Activated B cell treated with CpG ODN at 0.5 μM for 24 hours (primary cell): ENCODE data around the gene COA8. TPM values are rescaled to one million over a fixed set of nuclear protein-coding genes. Genes with fewer than 3 reads are reported as not detected.

ENCODE experiments used
- ATAC-seq: fragments of 200-7000 bp; cut with Tn5 transposase; one replicate; pipeline ENCODE4 v1.10.0; 2021; ENCODE audit warnings: low read depth, mild to moderate bottlenecking, moderate library complexity
- CTCF ChIA-PET: fragments of 350-600 bp; sonication (Branson Sonifier 250); formaldehyde crosslinking; loops from one replicate; lab custom pipeline; 2021; ENCODE audit warnings: antibody characterized with exemption; lab: Charles Lee
- POLR2A ChIA-PET: fragments of 350-600 bp; sonication (Branson Sonifier 250); formaldehyde crosslinking; loops from one replicate; lab custom pipeline; 2021; ENCODE audit warnings: antibody characterized with exemption; lab: Charles Lee
- DNase-seq: peaks from one replicate; pipeline ENCODE4 v3.0.0; 2022
- H3K27ac Mint-ChIP-seq: one replicate; pipeline ENCODE4 v1.8.0; 2020; ENCODE audit warnings: mixed read lengths
- H3K27me3 Mint-ChIP-seq: one replicate; pipeline ENCODE4 v1.8.0; 2021; ENCODE audit warnings: mixed read lengths
- H3K36me3 Mint-ChIP-seq: one replicate; pipeline ENCODE4 v1.8.0; 2021; ENCODE audit warnings: low read depth, mixed read lengths
- H3K4me1 Mint-ChIP-seq: one replicate; pipeline ENCODE4 v1.8.0; 2021; ENCODE audit warnings: mixed read lengths
- H3K4me3 Mint-ChIP-seq: one replicate; pipeline ENCODE4 v1.8.0; 2020; ENCODE audit warnings: mild to moderate bottlenecking, mixed read lengths
- H3K9me3 Mint-ChIP-seq: one replicate; pipeline ENCODE4 v1.8.0; 2020; ENCODE audit warnings: mixed read lengths
- intact Hi-C: fragments of 100-400 bp; cut with micrococcal nuclease; formaldehyde crosslinking; loops from one replicate; pipeline ENCODE4 v1.15.1; 2024
- total RNA-seq: library from RNA; stranded (reverse); gene quantifications from 2 replicates; pipeline ENCODE4 v1.2.3, GENCODE V29; 2022
- TF ChIP-seq, protein P1 (sequence below): fragments of 200-600 bp; IDR thresholded peaks from one replicate; pipeline ENCODE4 v1.8.0; 2022; ENCODE audit warnings: antibody characterized with exemption, mild to moderate bottlenecking

COA8 gene
- total RNA-seq, 1 donor from 2014 or later: 28.4 TPM

DNA sequence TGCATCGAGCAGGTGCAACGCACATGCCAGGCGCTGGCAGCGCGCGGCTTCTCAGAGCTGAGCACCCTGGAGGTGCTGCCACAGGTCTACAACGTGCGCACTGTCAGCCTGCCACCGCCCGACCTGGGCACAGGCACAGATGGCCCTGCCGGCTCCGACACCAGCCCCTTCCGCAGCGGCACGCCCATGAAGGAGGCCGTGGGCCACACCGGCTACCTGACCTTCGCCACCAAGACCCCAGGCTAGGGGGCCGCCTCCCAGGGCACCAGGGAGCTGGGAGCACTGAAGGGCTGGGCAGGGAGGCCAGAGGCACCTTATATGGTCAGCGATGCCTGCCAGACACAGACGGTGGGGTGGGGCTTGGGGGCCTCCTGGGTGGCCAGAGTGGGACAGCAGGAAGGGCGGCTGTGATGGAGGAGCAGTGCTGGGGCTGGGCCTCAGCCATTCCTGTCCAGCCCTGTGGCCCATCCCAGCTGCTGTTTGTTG, 28.1 kb upstream of the COA8 start:
- ATAC-seq (no peak), DNase-seq (no peak)
- H3K4me3 Mint-ChIP-seq: no peak overlapping the region
- H3K9me3 Mint-ChIP-seq: no peaks in the 10 kb centered on the region
- H3K4me1 Mint-ChIP-seq: peaks cover 20% of the 10 kb centered on the region
- TF ChIP-seq, protein P1, sequence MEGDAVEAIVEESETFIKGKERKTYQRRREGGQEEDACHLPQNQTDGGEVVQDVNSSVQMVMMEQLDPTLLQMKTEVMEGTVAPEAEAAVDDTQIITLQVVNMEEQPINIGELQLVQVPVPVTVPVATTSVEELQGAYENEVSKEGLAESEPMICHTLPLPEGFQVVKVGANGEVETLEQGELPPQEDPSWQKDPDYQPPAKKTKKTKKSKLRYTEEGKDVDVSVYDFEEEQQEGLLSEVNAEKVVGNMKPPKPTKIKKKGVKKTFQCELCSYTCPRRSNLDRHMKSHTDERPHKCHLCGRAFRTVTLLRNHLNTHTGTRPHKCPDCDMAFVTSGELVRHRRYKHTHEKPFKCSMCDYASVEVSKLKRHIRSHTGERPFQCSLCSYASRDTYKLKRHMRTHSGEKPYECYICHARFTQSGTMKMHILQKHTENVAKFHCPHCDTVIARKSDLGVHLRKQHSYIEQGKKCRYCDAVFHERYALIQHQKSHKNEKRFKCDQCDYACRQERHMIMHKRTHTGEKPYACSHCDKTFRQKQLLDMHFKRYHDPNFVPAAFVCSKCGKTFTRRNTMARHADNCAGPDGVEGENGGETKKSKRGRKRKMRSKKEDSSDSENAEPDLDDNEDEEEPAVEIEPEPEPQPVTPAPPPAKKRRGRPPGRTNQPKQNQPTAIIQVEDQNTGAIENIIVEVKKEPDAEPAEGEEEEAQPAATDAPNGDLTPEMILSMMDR: no peak
- H3K27ac Mint-ChIP-seq: no peak overlapping the region
- intact Hi-C loops: no loop called here
- peaks cover 24% of the 10 kb centered on the region for H3K36me3 Mint-ChIP-seq
- POLR2A ChIA-PET: no interaction called here
- no peaks in the 10 kb centered on the region for H3K27me3 Mint-ChIP-seq
- CTCF ChIA-PET: no interaction called here

DNA sequence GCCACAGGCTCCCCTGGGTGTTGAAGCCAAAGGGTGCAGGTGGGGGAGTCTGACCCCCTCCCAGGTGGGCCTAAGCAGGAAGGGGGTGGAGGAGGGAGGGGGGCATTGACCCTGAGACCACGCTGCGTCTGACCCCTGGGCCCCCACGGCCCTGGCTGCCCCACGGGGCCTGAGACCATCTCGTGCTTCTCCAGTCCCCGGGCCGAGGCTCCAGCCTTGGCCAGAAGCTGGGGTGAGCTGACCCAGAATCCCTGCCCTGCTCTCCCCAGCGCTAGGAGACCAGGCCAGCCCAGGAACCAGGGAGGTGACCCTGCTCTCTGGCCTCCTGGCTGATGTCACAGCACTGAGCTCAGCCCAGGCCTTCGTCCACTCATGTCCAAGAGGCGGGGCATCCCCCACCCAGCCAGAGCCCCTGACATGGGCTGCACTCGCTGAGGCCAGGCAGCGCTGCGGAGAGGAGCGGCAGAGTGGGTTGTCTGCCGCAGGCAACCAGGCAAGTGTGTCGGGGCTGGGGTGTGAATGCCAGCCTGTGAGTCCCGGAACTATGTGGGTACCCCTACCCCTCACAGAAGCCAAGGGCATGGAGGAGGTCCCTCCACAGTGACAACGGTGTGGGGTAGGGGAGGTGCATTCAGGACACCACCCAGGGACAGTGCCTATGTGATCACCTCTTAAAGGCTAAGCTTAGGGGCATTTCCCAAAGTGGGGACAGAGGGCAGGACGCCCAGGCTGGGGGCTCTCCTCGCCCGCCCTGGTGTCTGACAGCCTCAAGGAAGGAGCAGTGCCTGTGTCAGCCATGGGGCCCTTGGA, 27.5 kb upstream of the COA8 start:
- Mint-ChIP-seq H3K27ac (no peak overlapping the region), H3K4me3 (no peak overlapping the region), H3K36me3 (peaks cover 23% of the 10 kb centered on the region), H3K9me3 (no peaks in the 10 kb centered on the region), H3K4me1 (peaks cover 13% of the 10 kb centered on the region), H3K27me3 (no peaks in the 10 kb centered on the region)
- ChIA-PET POLR2A (no interaction called here), CTCF (interaction anchor here (1.0 kb wide), 1 partner anchor 17 kb away, joined by 3 read pairs; no protein-coding TSS in a partner anchor)
- TF ChIP-seq, protein P1: no peak
- intact Hi-C loops: no loop called here
- DNase-seq (no peak), ATAC-seq (no peak)

DNA sequence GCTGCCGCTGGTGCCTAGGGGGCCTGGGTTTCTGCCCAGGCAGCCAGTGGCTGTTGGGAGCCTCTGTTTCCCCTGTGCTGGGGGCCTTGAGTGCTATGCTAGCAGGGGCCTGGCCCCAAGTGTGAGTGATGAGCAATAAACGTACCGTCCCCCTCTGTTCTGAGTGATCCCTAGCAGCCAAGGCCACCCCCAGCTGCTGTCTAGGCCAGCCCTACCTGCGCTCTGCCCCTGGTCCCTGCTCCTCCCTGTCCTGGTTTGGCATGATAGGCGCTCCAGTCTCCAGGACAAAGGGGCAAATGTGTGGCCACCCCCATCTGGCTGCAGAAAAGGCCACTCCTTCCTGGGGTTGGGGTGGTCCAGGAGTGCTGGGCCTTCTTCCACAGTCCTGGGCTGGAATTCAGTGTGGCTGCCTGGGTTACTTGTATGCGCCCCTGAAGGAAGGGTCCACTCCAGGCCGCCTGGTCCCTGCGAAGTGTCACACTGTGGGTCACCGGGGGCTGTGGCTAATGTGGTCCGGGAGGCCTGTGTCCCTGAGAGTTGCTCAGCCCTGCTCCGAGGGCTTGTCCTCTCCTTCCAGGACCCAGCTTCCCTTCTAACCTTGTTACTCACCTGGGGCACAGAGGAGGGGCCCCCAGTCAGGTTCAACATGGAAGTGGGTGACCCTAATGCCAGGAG, 26.7 kb upstream of the COA8 start:
- Mint-ChIP-seq H3K27ac (no peak overlapping the region), H3K27me3 (no peaks in the 10 kb centered on the region), H3K4me1 (peaks cover 7% of the 10 kb centered on the region), H3K36me3 (peaks cover 23% of the 10 kb centered on the region), H3K4me3 (no peak overlapping the region), H3K9me3 (no peaks in the 10 kb centered on the region)
- ATAC-seq (no peak), DNase-seq (no peak)
- CTCF ChIA-PET: interaction anchor here (1.0 kb wide), 1 partner anchor 17 kb away, joined by 3 read pairs; no protein-coding TSS in a partner anchor
- TF ChIP-seq, protein P1: no peak
- POLR2A ChIA-PET: interaction anchor here (0.5 to 1.5 kb wide), 2 partner anchors 9 to 1433 kb away, joined by 6 to 7 read pairs; no protein-coding TSS in a partner anchor
- intact Hi-C loops: no loop called here

DNA sequence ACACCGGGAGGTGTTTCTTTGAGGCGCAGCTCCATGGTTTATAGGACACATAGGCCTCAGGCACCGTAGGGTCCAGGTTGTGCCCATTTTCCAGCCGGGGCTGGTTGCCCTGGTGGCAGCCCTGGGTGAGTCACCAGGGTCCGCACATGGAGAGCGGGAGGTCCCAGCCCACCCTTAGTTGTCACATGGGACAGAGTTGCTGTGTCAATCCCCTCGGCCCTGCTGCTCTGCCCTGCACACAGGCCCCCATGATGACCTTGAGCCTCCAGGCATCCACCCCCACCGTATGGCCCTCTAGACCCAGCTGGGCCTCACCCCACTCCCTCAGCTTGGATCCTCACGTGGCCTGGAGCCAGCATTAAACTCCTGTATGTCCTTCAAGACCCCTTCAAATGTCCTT, 26.1 kb upstream of the COA8 start:
- H3K9me3 Mint-ChIP-seq: no peaks in the 10 kb centered on the region
- H3K4me3 Mint-ChIP-seq: no peak overlapping the region
- H3K36me3 Mint-ChIP-seq: peaks cover 16% of the 10 kb centered on the region
- no peak for DNase-seq
- no peak for ATAC-seq
- H3K4me1 Mint-ChIP-seq: peaks cover under 1% of the 10 kb centered on the region
- no peak overlapping the region for H3K27ac Mint-ChIP-seq
- ChIA-PET CTCF (interaction anchor here (1.0 to 1.3 kb wide), 2 partner anchors 10 to 18 kb away, joined by 3 read pairs; no protein-coding TSS in a partner anchor), POLR2A (interaction anchor here (0.5 to 1.5 kb wide), 2 partner anchors 9 to 1434 kb away, joined by 6 to 7 read pairs; no protein-coding TSS in a partner anchor)
- TF ChIP-seq, protein P1: no peak
- H3K27me3 Mint-ChIP-seq: no peaks in the 10 kb centered on the region
- intact Hi-C loops: no loop called here
